Activated CD4-positive, alpha-beta T cell treated with anti-CD3 and anti-CD28 coated beads for 48 hours (primary cell): ENCODE data around the gene DCAF15.

Source experiments
- DNase-seq: peaks from one replicate; pipeline ENCODE4 v3.0.0-alpha.2; 2020

The DCAF15 gene

DNA sequence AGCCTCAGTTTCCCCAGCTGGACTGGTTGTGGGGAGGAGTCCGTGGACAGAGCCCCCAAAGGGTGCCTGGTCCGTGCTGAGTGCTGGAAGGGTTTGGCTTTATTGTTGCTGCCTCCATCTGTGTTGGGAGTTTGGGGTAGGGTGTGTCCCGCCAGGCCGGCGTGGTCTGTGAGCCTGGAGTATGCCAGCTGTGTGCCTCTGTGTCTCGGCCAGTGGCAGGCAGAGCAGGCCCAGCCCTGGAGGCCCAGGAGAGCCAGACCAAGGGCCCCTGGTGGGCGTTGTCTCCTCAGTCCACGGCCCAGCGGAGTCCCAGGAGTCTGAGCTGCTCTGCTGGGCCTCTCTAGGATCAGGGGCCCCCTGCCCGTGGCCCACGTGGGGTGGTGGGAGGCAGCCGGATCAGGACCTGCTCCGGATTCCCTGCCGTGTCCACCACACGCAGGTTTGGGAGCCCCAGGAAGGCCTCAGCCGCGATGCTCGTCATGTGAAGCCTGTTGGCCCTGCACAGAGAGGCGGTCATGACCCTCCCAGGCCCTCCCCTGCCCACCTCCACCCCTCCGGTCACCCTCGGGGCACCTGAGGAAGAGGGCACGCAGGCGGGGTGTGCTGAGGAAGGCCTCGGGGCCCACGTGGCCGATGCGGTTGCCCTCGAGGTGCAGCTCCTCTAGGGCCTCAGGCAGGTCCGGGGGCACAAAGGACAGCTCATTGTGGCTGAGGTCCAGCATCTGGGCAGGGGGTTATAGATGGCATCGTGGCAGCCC, 20.7 kb upstream of the DCAF15 start:
- DNase-seq, result no peak

- DNase-seq, result no peak
These were observed 20.1 kb upstream of the DCAF15 start for GRCh38 chr19:13932149-13932637.

DNA sequence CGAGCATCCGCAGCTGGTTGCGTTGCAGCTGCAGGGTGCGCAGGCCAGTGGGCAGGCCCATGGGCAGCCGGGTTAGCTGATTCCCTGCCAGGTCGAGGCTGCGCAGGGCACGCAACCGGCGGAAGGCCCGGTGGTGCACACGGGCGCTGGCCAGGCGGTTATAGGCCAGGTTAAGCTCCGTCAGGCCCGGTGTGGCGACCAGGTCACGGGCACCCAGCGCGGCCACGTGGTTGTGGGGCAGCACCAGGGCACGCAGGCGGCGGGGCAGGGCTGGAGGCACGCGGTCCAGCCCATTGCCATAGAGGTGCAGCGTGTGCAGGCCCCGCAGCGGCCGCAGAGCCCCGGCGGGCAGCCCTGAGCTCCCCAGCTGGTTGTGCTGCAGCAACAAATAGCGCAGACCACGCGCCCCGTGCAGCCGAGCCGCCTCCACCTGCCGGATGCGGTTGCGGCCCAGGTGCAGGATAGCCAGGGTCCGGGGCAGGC, 19.4 kb upstream of the DCAF15 start:
- DNase-seq, result no peak

GRCh38 chr19:13934785-13935109, 17.6 kb upstream of the DCAF15 start:
- no peak for DNase-seq

GRCh38 chr19:13935765-13936510, 16.4 kb upstream of the DCAF15 start:
- no peak for DNase-seq

DNA sequence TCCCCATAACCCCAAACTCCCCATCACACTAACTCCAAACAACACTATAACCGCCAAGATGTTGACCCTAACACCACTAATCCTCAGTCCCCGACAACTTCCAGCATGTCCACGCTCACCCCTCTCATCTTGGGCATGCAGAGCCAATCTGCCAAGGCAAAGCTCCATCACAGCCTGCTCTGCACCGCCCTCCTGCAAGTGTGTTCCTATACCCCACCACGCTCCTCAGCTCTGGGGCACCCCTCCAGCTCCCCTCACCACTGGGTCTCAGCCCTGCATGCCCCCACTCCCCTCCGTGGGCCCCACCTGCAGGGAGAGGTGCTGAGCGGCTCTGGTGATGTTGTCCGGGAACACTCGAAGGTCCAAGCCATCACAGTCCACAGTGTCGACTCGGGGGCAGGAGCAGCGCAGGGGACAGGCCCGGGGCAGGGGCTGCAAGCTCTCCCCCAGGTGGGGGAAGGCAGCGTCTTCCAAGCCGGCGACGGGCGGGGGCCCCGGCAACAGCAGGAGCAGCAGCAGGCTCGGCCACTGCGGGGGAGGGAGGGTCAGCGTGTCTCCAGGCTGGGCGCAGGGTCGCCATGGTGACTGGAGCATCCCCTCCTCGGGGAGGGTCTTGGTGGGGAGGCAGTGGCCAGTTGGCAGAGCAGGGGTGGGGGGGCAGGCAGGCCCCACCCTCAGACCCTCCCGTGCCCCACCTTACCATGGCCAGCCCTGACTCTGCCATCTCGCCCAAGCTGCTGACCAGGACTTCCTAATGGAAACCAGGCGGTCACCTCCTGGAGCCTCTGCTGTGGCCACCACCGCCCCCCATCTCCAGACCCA, 14.6 kb upstream of the DCAF15 start:
- no peak for DNase-seq

DNA sequence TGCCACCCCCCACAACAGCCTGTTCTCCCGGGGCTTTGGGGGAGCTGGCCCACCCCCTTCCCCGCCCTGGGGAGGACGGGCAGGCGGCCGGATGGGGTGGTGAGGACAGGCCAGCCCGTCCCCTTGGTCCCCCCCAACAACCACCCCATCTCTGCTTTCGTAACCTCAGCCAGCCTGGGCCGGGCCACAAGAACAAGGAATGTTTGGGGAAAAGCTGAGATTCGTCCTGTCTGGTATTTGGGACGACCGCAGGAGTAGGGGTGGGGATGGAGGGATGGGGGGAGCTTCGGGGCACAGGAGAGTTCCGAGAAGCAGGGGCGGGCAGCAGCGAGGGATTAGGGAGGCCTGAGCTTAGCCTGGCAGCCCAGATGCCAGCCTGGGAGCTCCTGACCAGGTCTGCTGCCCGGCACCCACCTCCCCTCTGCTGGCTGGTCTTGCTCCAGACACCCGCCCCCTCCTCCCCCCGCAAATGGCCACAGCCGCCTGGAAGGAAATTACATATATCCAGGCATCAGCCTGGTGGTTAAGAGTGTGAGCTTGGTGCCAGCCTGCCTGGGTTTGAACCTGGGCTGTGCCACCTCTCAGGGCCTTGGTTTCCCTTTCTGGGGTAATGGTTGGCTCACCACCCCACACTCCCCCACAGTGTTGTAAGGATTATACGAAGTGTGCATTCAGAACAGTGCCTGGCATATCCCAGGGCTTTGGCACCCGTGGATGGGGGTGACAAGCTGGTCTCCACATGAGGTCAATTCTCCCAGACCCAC, 13.8 kb upstream of the DCAF15 start, which contains the start of gene PODNL1:
PODNL1 (minus strand) TSS at position 117 of the 764 bp plus-strand sequence. CDS start 236 bp downstream, outside the sequence.
- DNase-seq, result no peak

DNA sequence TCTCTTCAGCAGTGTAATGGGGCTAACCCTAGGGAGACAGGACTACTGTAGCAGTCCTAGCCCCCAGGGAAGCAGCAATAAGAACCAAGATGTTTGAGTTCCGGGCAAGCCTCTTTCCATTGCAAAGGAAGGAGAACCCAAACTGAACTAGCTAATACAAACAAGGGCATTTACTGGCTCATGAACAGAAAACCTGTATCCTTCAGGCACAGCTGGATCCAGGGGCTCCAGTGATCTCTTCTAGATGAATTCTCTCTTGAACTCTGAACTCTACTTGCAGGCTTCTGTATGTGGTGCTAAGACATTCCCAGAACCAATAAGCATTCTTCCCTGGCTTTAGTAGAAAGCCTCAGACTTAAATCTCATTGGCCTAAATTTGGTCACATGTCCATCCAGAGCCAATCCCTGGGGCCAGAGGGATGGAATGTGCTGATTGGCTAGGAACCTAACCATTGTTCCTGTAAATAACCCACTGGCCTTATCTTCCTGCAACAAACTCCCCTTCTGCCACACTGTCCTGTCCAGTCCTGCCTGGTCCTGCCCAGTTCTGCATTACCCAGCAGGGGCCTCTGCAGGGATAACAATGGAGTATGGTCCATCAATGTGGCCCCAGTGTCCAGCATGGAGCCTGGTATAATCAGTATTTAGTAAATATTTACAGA, 10.2 kb upstream of the DCAF15 start:
- no peak for DNase-seq

DNA sequence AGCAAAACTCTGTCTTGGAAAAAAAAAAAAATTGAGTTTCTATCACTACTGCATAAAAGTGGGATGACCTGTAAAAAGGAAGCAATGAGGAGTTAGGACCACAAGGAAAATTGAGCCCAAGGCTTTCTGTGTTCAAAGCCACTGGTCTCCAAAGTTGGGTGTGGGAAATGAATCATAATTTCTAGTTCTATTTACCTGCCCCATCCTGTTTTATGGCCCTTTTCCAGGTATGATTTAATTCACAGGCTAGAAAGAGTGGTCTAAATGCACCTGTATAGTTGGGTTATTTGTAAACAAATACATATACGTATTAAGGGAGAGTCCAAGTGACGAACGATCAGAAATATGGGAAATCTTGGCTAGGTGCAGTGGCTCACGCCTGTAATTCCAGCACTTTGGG, 5.9 kb upstream of the DCAF15 start:
- DNase-seq, result no peak

DNA sequence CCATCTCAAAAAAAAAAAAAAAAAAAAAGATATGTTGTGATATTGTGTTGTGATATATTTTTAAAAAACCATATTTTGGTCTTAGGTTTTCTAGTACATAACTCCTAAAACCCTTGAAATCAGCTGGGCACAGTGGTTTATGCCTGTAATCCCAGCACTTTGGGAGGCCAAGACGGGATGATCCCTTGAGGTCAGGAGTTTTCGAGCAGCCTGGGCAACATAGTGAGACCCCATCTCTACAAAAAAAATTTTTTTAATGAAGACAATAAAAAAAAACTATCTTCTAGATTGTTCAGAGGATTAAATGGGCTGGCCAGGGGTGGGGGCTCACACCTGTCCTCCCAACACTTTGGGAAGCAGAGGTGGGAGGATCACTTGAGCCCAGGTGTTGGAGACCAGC, 1.3 kb upstream of the DCAF15 start:
- DNase-seq, result no peak

DNA sequence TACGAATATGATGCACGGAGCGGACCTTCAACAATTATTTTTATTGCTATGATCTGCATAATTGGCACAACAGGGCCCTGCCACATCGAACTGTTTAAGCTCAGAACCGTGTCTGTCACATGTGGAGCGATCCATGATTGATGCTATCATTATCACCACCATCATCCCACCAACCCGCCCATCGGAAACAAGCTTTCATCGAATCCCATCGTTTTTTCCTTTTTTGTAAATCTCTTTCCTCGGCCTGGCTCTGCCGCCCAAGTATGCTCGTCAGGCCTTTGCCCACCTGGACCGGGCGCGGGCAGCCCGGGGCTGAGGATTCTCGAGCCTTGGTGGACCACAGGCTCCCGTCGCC, 533 bp upstream of the DCAF15 start:
- DNase-seq, result no peak

- no peak for DNase-seq
These were observed 722 bp downstream of the DCAF15 start for GRCh38 chr19:13952931-13953531.

DNA sequence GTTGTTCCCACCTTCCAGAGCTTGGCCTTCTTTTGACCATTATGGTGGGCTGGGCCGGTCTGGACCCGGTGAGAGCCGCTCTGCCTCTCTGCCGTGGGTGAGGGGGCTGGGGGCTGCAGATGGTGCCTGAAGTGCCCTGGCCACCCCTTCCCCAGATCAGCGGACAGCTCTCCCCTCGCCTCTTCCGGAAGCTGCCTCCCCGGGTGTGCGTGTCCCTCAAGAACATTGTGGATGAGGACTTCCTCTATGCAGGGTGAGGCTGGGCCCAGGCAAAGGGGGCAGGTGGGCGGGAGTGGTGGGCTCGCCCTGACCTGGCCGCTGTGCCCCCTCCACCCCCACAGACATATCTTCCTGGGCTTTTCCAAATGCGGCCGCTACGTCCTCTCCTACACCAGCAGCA, 1.9 kb downstream of the DCAF15 start:
- no peak for DNase-seq

DNA sequence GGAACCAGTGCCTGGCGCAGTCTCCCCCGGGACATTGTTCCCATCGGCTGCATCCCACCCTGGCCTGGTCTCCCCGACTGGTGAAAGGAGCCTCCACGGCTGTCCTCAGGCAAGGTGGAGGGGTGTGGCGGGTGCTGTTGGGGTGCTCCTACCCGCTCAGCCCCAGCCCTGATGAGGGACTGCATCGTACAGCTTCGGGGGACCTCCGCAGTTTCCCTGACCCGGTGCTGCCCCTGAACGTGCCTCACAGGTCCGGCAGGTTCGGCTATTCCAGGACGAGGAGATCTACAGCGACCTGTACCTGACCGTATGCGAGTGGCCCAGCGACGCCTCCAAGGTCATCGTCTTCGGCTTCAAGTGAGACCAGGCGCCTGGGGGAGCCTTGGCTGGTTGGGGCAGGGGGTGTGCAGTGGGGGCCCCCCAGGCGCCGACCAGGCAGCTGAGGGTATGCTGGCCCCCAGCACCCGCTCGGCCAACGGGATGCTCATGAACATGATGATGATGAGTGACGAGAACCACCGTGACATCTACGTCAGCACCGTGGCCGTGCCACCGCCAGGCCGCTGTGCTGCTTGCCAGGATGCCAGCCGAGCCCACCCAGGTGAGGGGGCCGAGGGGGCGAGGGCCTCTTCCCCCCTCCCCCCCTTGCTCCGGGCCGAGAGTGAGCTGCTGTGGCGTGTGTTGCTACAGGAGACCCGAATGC, 3.5 kb downstream of the DCAF15 start:
- no peak for DNase-seq

- DNase-seq, result no peak
These were observed 4.0 kb downstream of the DCAF15 start for GRCh38 chr19:13956365-13956744.

DNA sequence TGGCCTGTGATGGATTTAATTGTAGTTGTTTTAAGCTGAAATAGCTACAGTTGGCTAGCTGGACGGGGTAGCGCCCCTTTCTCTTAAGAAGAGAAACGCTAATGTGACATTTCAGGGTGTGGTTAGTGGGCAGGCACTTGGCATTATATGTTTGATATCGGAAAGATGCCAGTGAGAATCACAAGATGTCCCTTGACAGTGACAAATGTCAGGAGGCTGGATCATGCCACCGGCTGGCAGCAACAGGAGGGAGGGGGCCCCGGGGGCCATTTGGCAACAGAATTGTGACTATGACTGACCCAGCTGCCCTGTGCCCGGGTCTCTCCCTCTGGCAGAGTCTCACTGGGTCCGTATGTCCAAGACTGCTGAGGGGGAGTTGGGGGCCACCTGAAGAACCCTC, 4.7 kb downstream of the DCAF15 start:
- no peak for DNase-seq

DNA sequence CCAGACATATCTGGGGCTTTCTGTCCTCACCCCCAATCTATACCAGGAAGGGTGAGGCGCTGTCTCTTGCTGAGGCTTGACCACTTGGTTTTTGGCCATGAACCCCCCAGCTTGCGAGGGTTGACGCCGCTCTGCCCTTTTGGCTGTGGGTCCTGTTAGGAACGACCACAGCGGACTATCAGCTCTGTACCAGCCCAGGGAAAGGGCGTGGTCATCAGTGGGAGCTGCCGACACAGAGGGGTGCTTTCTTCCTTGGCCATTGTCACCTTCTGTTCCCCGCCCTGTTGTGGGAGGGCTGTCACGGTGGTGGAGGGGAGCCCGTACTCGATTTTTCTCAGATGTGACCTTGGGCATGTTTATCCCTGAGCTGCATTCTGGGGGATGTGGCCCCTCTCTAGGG, 5.7 kb downstream of the DCAF15 start:
- DNase-seq, result no peak

- no peak for DNase-seq
These were observed 7.0 kb downstream of the DCAF15 start for GRCh38 chr19:13959141-13959961.

DNA sequence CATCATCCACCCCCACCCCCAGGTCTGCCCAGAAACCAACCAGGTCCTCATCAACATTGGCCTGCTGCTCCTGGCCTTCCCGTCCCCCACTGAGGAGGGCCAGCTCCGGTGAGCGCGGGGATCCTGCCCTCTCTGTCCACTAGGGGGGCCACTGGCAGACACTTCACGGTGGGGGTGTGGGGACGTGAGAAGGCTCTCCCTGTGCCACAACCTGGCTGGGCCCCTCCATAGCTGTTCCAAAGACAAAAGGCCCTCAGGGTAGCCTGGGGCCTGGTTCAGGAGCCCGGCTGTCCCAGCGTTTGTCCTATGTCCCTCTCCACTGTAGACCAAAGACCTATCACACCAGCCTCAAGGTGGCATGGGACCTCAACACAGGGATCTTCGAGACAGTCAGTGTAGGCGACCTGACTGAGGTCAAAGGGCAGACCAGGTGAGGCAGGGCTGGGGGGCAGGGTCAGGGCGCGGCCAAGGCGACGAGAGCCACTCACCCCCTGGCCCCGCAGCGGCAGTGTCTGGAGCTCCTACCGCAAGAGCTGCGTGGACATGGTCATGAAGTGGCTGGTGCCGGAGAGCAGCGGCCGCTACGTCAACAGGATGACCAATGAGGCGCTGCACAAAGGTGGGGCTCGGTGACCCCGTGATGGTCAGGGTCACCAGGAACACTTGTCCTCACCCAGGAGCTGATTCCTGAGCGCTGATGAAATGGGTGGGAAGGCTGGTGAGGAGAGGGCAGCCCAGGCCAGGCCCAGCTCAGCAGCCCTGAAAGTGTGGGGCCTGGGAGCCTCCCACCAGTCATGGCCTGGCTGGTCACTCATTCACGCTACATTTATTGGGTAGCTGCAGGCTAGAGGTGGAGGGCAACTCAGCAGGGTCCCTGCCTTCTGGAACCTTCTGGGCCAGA, 7.9 kb downstream of the DCAF15 start:
- peak; percentile 39 for DNase-seq
